IMR-90 (cell line): ENCODE data around the gene HBEGF. TPM values are rescaled to one million over a fixed set of nuclear protein-coding genes. Genes with fewer than 3 reads are reported as not detected.

ENCODE experiments used
- ATAC-seq: fragments of 200-7000 bp; cut with Tn5 transposase; 2 replicates; pipeline ENCODE4 v1.9.1; 2020; ENCODE audit warnings: low read depth, mild to moderate bottlenecking, moderate library complexity
- BruUV-seq: library from RNA; stranded (reverse); fragments of 400-500 nt; replicated peaks from 2 replicates; lab custom pipeline; 2021; lab: Mats Ljungman, UMichigan
- CTCF ChIA-PET: fragments of 300-600 bp; formaldehyde crosslinking; extraction: SDS; loops from one replicate; lab custom pipeline; 2021; ENCODE audit warnings: antibody characterized with exemption; lab: Yijun Ruan, JAX
- POLR2A ChIA-PET: fragments of 300-600 bp; sonication (Branson Sonifier 250); formaldehyde crosslinking; loops from one replicate; lab custom pipeline; 2022; ENCODE audit warnings: antibody characterized with exemption; ENCODE audit not compliant: unreplicated experiment; lab: Charles Lee
- DNase-seq: peaks from one replicate; pipeline ENCODE4 v3.0.0; 2013
- H2AFZ ChIP-seq: replicated peaks from 2 replicates; pipeline ENCODE3; 2013; ENCODE audit warnings: low read length, mild to moderate bottlenecking; ENCODE audit not compliant: poor library complexity
- H2AK5ac ChIP-seq: 2 replicates; pipeline ENCODE4 v1.6.1; 2013; ENCODE audit warnings: low read depth, low read length, inconsistent platforms
- H2AK9ac ChIP-seq: replicated peaks from 2 replicates; pipeline ENCODE3; 2013; ENCODE audit warnings: mild to moderate bottlenecking, low read depth, low read length, moderate library complexity; ENCODE audit not compliant: poor library complexity
- H2BK120ac ChIP-seq: 2 replicates; pipeline ENCODE4 v1.6.1; 2013; ENCODE audit warnings: low read depth, low read length, inconsistent platforms
- H2BK15ac ChIP-seq: 3 replicates; pipeline ENCODE4 v1.6.1; 2013; ENCODE audit warnings: low read depth, low read length, inconsistent platforms
- H2BK20ac ChIP-seq: 2 replicates; pipeline ENCODE4 v1.6.1; 2013; ENCODE audit warnings: low read depth, mild to moderate bottlenecking, inconsistent platforms, low read length, moderate library complexity
- H2BK5ac ChIP-seq: 2 replicates; pipeline ENCODE4 v1.6.1; 2013; ENCODE audit warnings: mild to moderate bottlenecking, low read depth, low read length, inconsistent platforms; ENCODE audit not compliant: poor library complexity, severe bottlenecking
- H3K14ac ChIP-seq: replicated peaks from 2 replicates; pipeline ENCODE4 v1.6.1; 2013; ENCODE audit warnings: low read depth, low read length, inconsistent platforms
- H3K18ac ChIP-seq: 2 replicates; pipeline ENCODE4 v1.6.1; 2013; ENCODE audit warnings: low read depth, low read length, control low read depth
- H3K23ac ChIP-seq: 2 replicates; pipeline ENCODE4 v1.6.1; 2013; ENCODE audit warnings: low read depth, low read length, inconsistent platforms
- H3K27ac ChIP-seq: 2 replicates; pipeline ENCODE4 v1.5.1; 2013; ENCODE audit warnings: mild to moderate bottlenecking, control low read depth, low read length; ENCODE audit not compliant: insufficient read depth
- H3K27me3 ChIP-seq: 2 replicates; pipeline ENCODE4 v1.6.1; 2013; ENCODE audit warnings: low read length; ENCODE audit not compliant: control insufficient read depth, insufficient read depth
- H3K36me3 ChIP-seq: 2 replicates; pipeline ENCODE4 v1.6.1; 2013; ENCODE audit warnings: low read length, mixed read lengths; ENCODE audit not compliant: control insufficient read depth, insufficient read depth
- H3K4ac ChIP-seq: 2 replicates; pipeline ENCODE4 v1.6.1; 2013; ENCODE audit warnings: low read depth, low read length, inconsistent platforms
- H3K4me1 ChIP-seq: 2 replicates; pipeline ENCODE4 v1.6.1; 2013; ENCODE audit warnings: low read length, mixed read lengths; ENCODE audit not compliant: control insufficient read depth, insufficient read depth
- H3K4me2 ChIP-seq: 2 replicates; pipeline ENCODE4 v1.6.1; 2013; ENCODE audit warnings: low read depth, mild to moderate bottlenecking, control low read depth, low read length, moderate library complexity
- H3K4me3 ChIP-seq: 2 replicates; pipeline ENCODE4 v1.5.1; 2013; ENCODE audit warnings: low read depth, mild to moderate bottlenecking, control low read depth, low read length, moderate library complexity; ENCODE audit not compliant: insufficient read depth
- H3K56ac ChIP-seq: 2 replicates; pipeline ENCODE4 v1.6.1; 2013; ENCODE audit warnings: low read length, inconsistent platforms; ENCODE audit not compliant: insufficient read depth; ENCODE audit errors: extremely low read depth
- H3K79me1 ChIP-seq, 2 experiments: 2 replicates each; pipeline ENCODE4 v1.6.1; 2013; ENCODE audit warnings: low read length in 2 of 2, inconsistent platforms in 1 of 2, low read depth in 1 of 2
- H3K9ac ChIP-seq: 2 replicates; pipeline ENCODE4 v1.6.1; 2013; ENCODE audit warnings: low read depth, low read length, control low read depth
- H3K9me1 ChIP-seq: 2 replicates; pipeline ENCODE4 v1.6.1; 2013; ENCODE audit warnings: low read length, inconsistent platforms; ENCODE audit not compliant: insufficient read depth
- H3K9me3 ChIP-seq: 2 replicates; pipeline ENCODE4 v1.6.1; 2013; ENCODE audit warnings: low read length; ENCODE audit not compliant: control insufficient read depth, insufficient read depth
- H4K20me1 ChIP-seq: 2 replicates; pipeline ENCODE4 v1.6.1; 2013; ENCODE audit warnings: low read length, inconsistent platforms; ENCODE audit not compliant: insufficient read depth
- H4K5ac ChIP-seq: 2 replicates; pipeline ENCODE4 v1.6.1; 2013; ENCODE audit warnings: mild to moderate bottlenecking, low read depth, low read length, control low read depth
- H4K8ac ChIP-seq, 2 experiments: 2 replicates each; pipeline ENCODE4 v1.6.1; 2013; ENCODE audit warnings: low read depth in 2 of 2, low read length in 2 of 2, control low read depth in 1 of 2, inconsistent platforms in 1 of 2
- H4K91ac ChIP-seq: 2 replicates; pipeline ENCODE4 v1.6.1; 2013; ENCODE audit warnings: low read depth, low read length, inconsistent platforms; ENCODE audit not compliant: insufficient read depth
- BHLHE40 ChIP-seq: fragments of 150-350 bp; IDR thresholded peaks from 2 replicates; pipeline ENCODE4 v1.6.1; 2016; ENCODE audit warnings: mild to moderate bottlenecking, low read depth, low read length
- CEBPB ChIP-seq: IDR thresholded peaks from 2 replicates; pipeline ENCODE4 v1.6.1; 2012; ENCODE audit warnings: low read depth, low read length, improper control_type of control experiment
- CHD1 ChIP-seq: IDR thresholded peaks from 2 replicates; pipeline ENCODE4 v1.6.1; 2012; ENCODE audit warnings: low read depth, low read length, improper control_type of control experiment
- FOS ChIP-seq: fragments of 150-350 bp; IDR thresholded peaks from 2 replicates; pipeline ENCODE4 v1.6.1; 2016; ENCODE audit warnings: low read depth, low read length
- MAFK ChIP-seq: IDR thresholded peaks from 2 replicates; pipeline ENCODE4 v1.6.1; 2012; ENCODE audit warnings: low read depth, low read length, improper control_type of control experiment
- MAZ ChIP-seq: IDR thresholded peaks from 2 replicates; pipeline ENCODE4 v1.6.1; 2012; ENCODE audit warnings: low read depth, mild to moderate bottlenecking, low read length, improper control_type of control experiment, moderate library complexity, borderline replicate concordance
- MXI1 ChIP-seq: IDR thresholded peaks from 2 replicates; pipeline ENCODE4 v1.6.1; 2012; ENCODE audit warnings: low read depth, mild to moderate bottlenecking, low read length, moderate library complexity, borderline replicate concordance
- NFE2L2 ChIP-seq: fragments of 150-350 bp; IDR thresholded peaks from 2 replicates; pipeline ENCODE4 v1.6.1; 2016; ENCODE audit warnings: low read depth, mild to moderate bottlenecking, low read length
- POLR2A ChIP-seq: IDR thresholded peaks from 2 replicates; pipeline ENCODE4 v1.6.1; 2012; ENCODE audit warnings: mild to moderate bottlenecking, low read depth, low read length
- RAD21 ChIP-seq: IDR thresholded peaks from 2 replicates; pipeline ENCODE4 v1.6.1; 2012; ENCODE audit warnings: low read length, improper control_type of control experiment
- RCOR1 ChIP-seq: IDR thresholded peaks from 2 replicates; pipeline ENCODE4 v1.6.1; 2012; ENCODE audit warnings: mild to moderate bottlenecking, low read length, improper control_type of control experiment; ENCODE audit not compliant: insufficient replicate concordance
- RFX5 ChIP-seq: IDR thresholded peaks from 2 replicates; pipeline ENCODE4 v1.8.0; 2012; ENCODE audit warnings: low read depth, mild to moderate bottlenecking, low read length, moderate library complexity
- SMC3 ChIP-seq: fragments of 150-350 bp; IDR thresholded peaks from 2 replicates; pipeline ENCODE4 v1.6.1; 2016; ENCODE audit warnings: low read depth, mild to moderate bottlenecking, antibody characterized with exemption, low read length, moderate library complexity
- WGBS, 2 experiments: methylation state at CpG; one replicate each; pipeline versions ENCODE4 v1.1.5 to v1.1.7; 2013; ENCODE audit warnings: missing lambda C conversion rate in 2 of 2; ENCODE audit not compliant: insufficient read length in 1 of 2; ENCODE audit errors: extremely low coverage in 2 of 2; 5-methylcytosine and 5-hydroxymethylcytosine counted together
- dilution Hi-C: fragments of 300-500 bp; cut with HindIII; formaldehyde crosslinking; loops from one replicate; pipeline ENCODE4 v1.14.3; 2018; ENCODE audit warnings: low sequenced_read_pairs; ENCODE audit not compliant: unreplicated experiment
- in situ Hi-C: fragments of 300-500 bp; cut with MboI; formaldehyde crosslinking; loops from 3 replicates; pipeline ENCODE4 v1.14.3; 2019; ENCODE audit warnings: low sequenced_read_pairs, inconsistent platforms, mixed read lengths
- intact Hi-C: fragments of 100-400 bp; cut with micrococcal nuclease; formaldehyde crosslinking; loops from 2 replicates; pipeline ENCODE4 v1.10.0; 2022
- polyA plus RNA-seq, 3 experiments: library from polyadenylated mRNA; depleted of rRNA; stranded (reverse); fragments of >200 nt; gene quantifications; 2 replicates each; pipeline ENCODE4 v1.2.3, GENCODE V29; 2012; ENCODE audit warnings: low replicate concordance in 1 of 3
- total RNA-seq: library from RNA; depleted of rRNA; stranded (reverse); fragments of >200 nt; gene quantifications from 2 replicates; pipeline ENCODE4 v1.2.3, GENCODE V29; 2012
- TF ChIP-seq, protein P1 (sequence below): conservative IDR thresholded peaks from 2 replicates; pipeline ENCODE4 v1.5.1; 2012; ENCODE audit warnings: mild to moderate bottlenecking, low read depth, low read length, improper control_type of control experiment
- TF ChIP-seq, protein P2 (sequence below): fragments of 150-350 bp; IDR thresholded peaks from 2 replicates; pipeline ENCODE4 v1.6.1; 2016; ENCODE audit warnings: low read depth, mild to moderate bottlenecking, low read length, moderate library complexity, borderline replicate concordance

Gene HBEGF
- total and polyA plus RNA-seq, 2 of the 4 experiments (the other 2 are of a cell fraction): 18.8 to 36.1 TPM

DNA sequence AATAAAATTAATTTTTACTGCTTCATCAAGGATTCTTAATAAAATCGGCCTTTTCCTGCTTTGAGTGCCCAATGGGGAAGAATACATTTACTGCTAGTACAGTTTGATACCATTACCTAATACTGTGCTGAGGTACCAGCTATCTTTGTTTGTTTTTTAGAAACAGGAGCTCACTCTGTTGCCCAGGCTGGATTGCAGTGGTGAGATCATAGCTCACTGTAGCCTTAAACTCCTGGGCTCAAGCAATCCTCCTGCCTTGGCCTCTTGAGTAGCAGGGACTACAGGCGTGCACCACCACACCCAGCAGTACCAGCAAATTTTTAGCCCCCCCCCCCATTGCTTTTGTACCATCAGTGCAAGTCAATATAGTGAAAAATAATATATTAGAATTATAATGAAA lies 41.6 kb upstream of the HBEGF start:
- intact Hi-C loops: no loop called here

More for the DNA sequence above, 41.6 kb upstream of the HBEGF start:
- no CpG with 5 or more reads among the region's 2 CpGs for WGBS, 2 experiments
- H3K36me3 ChIP-seq: no peaks in the 10 kb centered on the region
- H3K18ac ChIP-seq: no peak overlapping the region
- H3K23ac ChIP-seq: no peak overlapping the region
- POLR2A ChIA-PET: no interaction called here
- H2AK5ac ChIP-seq: no peak overlapping the region
- H3K4me2 ChIP-seq: no peak overlapping the region
- H3K27ac ChIP-seq: no peak overlapping the region
- no peak overlapping the region for H4K5ac ChIP-seq
- no peaks in the 10 kb centered on the region for H3K27me3 ChIP-seq
- H2BK5ac ChIP-seq: no peak overlapping the region
- no peak overlapping the region for H3K4ac ChIP-seq
- no peaks in the 10 kb centered on the region for H4K20me1 ChIP-seq
- no peak overlapping the region for H2BK20ac ChIP-seq
- no peaks in the 10 kb centered on the region for H3K79me1 ChIP-seq
- no peak overlapping the region for H2BK15ac ChIP-seq
- no peak for ATAC-seq
- H3K9me1 ChIP-seq: no peaks in the 10 kb centered on the region
- no peak overlapping the region for H3K56ac ChIP-seq
- H2AK9ac ChIP-seq: no peak overlapping the region
- no peak overlapping the region for H4K91ac ChIP-seq
- H3K9me3 ChIP-seq: no peaks in the 10 kb centered on the region
- dilution Hi-C loops (no loop called here), in situ Hi-C loops (no loop called here)
- no peak overlapping the region for H2BK120ac ChIP-seq
- no peak overlapping the region for H3K9ac ChIP-seq
- no TSS peak for BruUV-seq
- no peak overlapping the region for H2AFZ ChIP-seq
- DNase-seq: no peak
- no peaks in the 10 kb centered on the region for H3K4me1 ChIP-seq
- H4K8ac ChIP-seq: no peak overlapping the region
- H3K4me3 ChIP-seq: no peak overlapping the region
- TF ChIP-seq NFE2L2 (no peak), RFX5 (no peak), MXI1 (no peak), SMC3 (no peak), RAD21 (no peak), FOS (no peak), CEBPB (no peak), CHD1 (no peak), BHLHE40 (no peak), MAFK (no peak), MAZ (no peak), RCOR1 (no peak), POLR2A (no peak)
- TF ChIP-seq, protein P1, sequence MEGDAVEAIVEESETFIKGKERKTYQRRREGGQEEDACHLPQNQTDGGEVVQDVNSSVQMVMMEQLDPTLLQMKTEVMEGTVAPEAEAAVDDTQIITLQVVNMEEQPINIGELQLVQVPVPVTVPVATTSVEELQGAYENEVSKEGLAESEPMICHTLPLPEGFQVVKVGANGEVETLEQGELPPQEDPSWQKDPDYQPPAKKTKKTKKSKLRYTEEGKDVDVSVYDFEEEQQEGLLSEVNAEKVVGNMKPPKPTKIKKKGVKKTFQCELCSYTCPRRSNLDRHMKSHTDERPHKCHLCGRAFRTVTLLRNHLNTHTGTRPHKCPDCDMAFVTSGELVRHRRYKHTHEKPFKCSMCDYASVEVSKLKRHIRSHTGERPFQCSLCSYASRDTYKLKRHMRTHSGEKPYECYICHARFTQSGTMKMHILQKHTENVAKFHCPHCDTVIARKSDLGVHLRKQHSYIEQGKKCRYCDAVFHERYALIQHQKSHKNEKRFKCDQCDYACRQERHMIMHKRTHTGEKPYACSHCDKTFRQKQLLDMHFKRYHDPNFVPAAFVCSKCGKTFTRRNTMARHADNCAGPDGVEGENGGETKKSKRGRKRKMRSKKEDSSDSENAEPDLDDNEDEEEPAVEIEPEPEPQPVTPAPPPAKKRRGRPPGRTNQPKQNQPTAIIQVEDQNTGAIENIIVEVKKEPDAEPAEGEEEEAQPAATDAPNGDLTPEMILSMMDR: no peak
- TF ChIP-seq, protein P2, sequence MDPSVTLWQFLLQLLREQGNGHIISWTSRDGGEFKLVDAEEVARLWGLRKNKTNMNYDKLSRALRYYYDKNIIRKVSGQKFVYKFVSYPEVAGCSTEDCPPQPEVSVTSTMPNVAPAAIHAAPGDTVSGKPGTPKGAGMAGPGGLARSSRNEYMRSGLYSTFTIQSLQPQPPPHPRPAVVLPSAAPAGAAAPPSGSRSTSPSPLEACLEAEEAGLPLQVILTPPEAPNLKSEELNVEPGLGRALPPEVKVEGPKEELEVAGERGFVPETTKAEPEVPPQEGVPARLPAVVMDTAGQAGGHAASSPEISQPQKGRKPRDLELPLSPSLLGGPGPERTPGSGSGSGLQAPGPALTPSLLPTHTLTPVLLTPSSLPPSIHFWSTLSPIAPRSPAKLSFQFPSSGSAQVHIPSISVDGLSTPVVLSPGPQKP: no peak
- H3K14ac ChIP-seq: no peak overlapping the region
- CTCF ChIA-PET: interaction anchor here (0.6 kb wide), 1 partner anchor 315 kb away, joined by 3 read pairs; no protein-coding TSS in a partner anchor
